Measurements from ENCODE around the gene LRRC75B. TPM values are rescaled to one million over a fixed set of nuclear protein-coding genes. Genes with fewer than 3 reads are reported as not detected.

LRRC75B gene
- total and polyA plus RNA-seq, 2 of the 13 experiments (the other 11 are each of a cell fraction or from before 2014, with no cell fraction given), result 11.8 to 34.8 TPM

GRCh38 chr22:24555165-24556039 lies 37.5 kb downstream of the LRRC75B start, which contains the start of gene SNRPD3:
Gene SNRPD3, plus strand, starts transcription at chr22:24555999. Its CDS starts 1,676 bp downstream, at chr22:24557675.
- BruUV-seq (replicated peaks), result no TSS peak
- H3K27ac ChIP-seq (ENCODE audit: extremely low read length, insufficient read depth, low read length), result peak within 1 kb of the TSS; percentile 93
- peak; percentile 96 for DNase-seq (ENCODE audit: low spot score)
- H2AFZ ChIP-seq (ENCODE audit: low read length), result no peak within 1 kb of the TSS
- WGBS (ENCODE audit: low lambda C conversion rate), result under 1% methylated on average over 37 of the region's 59 CpGs
- peaks cover 16% of the 10 kb centered on the region for H4K20me1 ChIP-seq (ENCODE audit: insufficient read depth, low read length)
- in situ Hi-C loops (cut with HindIII; ENCODE audit: extremely low pct_ligation_motif_present, low pct_unique_long_range_greater_than_20kb), result loop anchor here (5.0 kb wide), 1 partner anchor 37 kb away; the partner anchor contains the start of gene LRRC75B
- ATAC-seq, result peak; percentile 82
- no peaks in the 10 kb centered on the region for H3K9me3 ChIP-seq (ENCODE audit: low read length)
- H3K27me3 ChIP-seq (ENCODE audit: control insufficient read depth in 1 of 2, insufficient read depth in 2 of 2, low read length in 2 of 2), result no peaks in the 10 kb centered on the region; a peak in 1 of 5 replicates
- H3K36me3 ChIP-seq (replicated peaks in 1 of 2; ENCODE audit: control insufficient read depth in 1 of 2, insufficient read depth in 2 of 2, low read length in 2 of 2), result peaks cover 16 to 23% of the 10 kb centered on the region in 2 experiments
- H3K79me2 ChIP-seq (ENCODE audit: insufficient read depth, low read length), result peaks cover 79% of the 10 kb centered on the region
- ChIA-PET POLR2A (interaction anchor here (0.7 to 9.3 kb wide), 21 partner anchors 9 to 1376 kb away, joined by 3 to 138 read pairs (median 5); partner anchors contain the start of genes GGT1, LRRC75B, MIF and SUSD2), CTCF (ENCODE audit: low intra/inter-chr PET ratio, low total read pairs) (no interaction called here)
- peak; percentile 56 for FAIRE-seq
- intact Hi-C loops (cut with micrococcal nuclease; ENCODE audit: unreplicated experiment), result no loop called here
- H3K4me2 ChIP-seq (ENCODE audit: low read depth, low read length), result peak within 1 kb of the TSS; percentile 99
- peak within 1 kb of the TSS; percentile 89 to 97 (median 91) for H3K4me3 ChIP-seq (replicated peaks in 1 of 3; ENCODE audit: insufficient read depth in 1 of 3, low read depth in 2 of 3, low read length in 3 of 3)
- H3K4me1 ChIP-seq (ENCODE audit: insufficient read depth, low read length), result peaks cover 71% of the 10 kb centered on the region
- peak within 1 kb of the TSS; percentile 98 for H3K9ac ChIP-seq (ENCODE audit: insufficient read depth, low read depth, low read length)
- TF ChIP-seq NCOR1 (IDR thresholded peaks at IDR 0.05; ENCODE audit: borderline replicate concordance, low read length) (peak; percentile 85; the same call in 1 of the 2 replicates), ZNF12 (CRISPR knock-in tag; IDR thresholded peaks at IDR 0.05) (peak; percentile 46; the same call in 1 of the 2 replicates), GABPB1 (CRISPR knock-in tag; IDR thresholded peaks at IDR 0.05) (peak; percentile 97), ZSCAN20 (CRISPR knock-in tag; IDR thresholded peaks at IDR 0.05; ENCODE audit: borderline replicate concordance) (no peak), ZNF781 (CRISPR knock-in tag; IDR thresholded peaks at IDR 0.05; ENCODE audit: borderline replicate concordance, not compliant biosample characterization) (peak; percentile 71), RBM22 (optimal IDR thresholded peaks at IDR 0.05; ENCODE audit: low read length) (no peak), CHD2 (IDR thresholded peaks at IDR 0.05; ENCODE audit: low read depth, low read length) (no peak; the same call in 1 of the 2 replicates), RELA (CRISPR knock-in tag; IDR thresholded peaks at IDR 0.05) (no peak), U2AF2 (IDR thresholded peaks at IDR 0.05; ENCODE audit: low read depth, low read length) (no peak), SP5 (CRISPR knock-in tag; IDR thresholded peaks at IDR 0.05; ENCODE audit: borderline replicate concordance, low read depth) (peak; percentile 75), SRF (IDR thresholded peaks at IDR 0.05; ENCODE audit: low read depth, low read length) (peak; percentile 75), ZMAT3 (CRISPR knock-in tag; conservative IDR thresholded peaks at IDR 0.05) (0 out of 2 replicates have a peak, but pooled peaks have one; percentile 25), SALL2 (CRISPR knock-in tag; IDR thresholded peaks at IDR 0.05) (peak; percentile 75; the same call in 1 of the 2 replicates), GATAD2A (CRISPR knock-in tag; IDR thresholded peaks at IDR 0.05) (peak; percentile 77; the same call in 1 of the 2 replicates), ZNF512 (CRISPR knock-in tag; IDR thresholded peaks at IDR 0.05) (no peak), KLF13 (CRISPR knock-in tag; IDR thresholded peaks at IDR 0.05) (no peak; the same call in 1 of the 2 replicates), MAFK (conservative IDR thresholded peaks at IDR 0.05 in 1 of 2, IDR thresholded peaks at IDR 0.05 in 1 of 2; ENCODE audit: low read length in 2 of 2) (0 out of 4 replicates have a peak, but pooled peaks of 1 of the 2 experiments have one; percentile 1), IRX3 (CRISPR knock-in tag; IDR thresholded peaks at IDR 0.05; ENCODE audit: borderline replicate concordance, low read depth) (0 out of 2 replicates have a peak, but pooled peaks have one; percentile 54)

Data from HepG2 (cell line).